NCI-H1417 (cell line): ENCODE data around the gene EME2.

ENCODE experiments used
- DNase-seq, 3 experiments: peaks; one replicate each; lab custom pipeline; 2025; lab: John Stamatoyannopoulos, UW

EME2 gene

GRCh38 chr16:1818873-1819525 lies 46.4 kb downstream of the EME2 start:
- DNase-seq: no peak

GRCh38 chr16:1819611-1820010 lies 47.0 kb downstream of the EME2 start:
- DNase-seq: no peak

- DNase-seq: no peak
These were observed 47.7 kb downstream of the EME2 start for GRCh38 chr16:1820096-1820945.

- no peak for DNase-seq
These were observed 48.3 kb downstream of the EME2 start for GRCh38 chr16:1820946-1821290.

GRCh38 chr16:1821861-1822611 lies 49.4 kb downstream of the EME2 start:
- DNase-seq: no peak

GRCh38 chr16:1822801-1823200 lies 50.2 kb downstream of the EME2 start:
- DNase-seq: no peak

- DNase-seq: no peak
These were observed 51.2 kb downstream of the EME2 start for GRCh38 chr16:1823821-1824220.

- DNase-seq: no peak
These were observed 52.8 kb downstream of the EME2 start for GRCh38 chr16:1825381-1825863.
